Osteoblast (primary cell): ENCODE measurements around the gene BTRC. TPM values are rescaled to one million over a fixed set of nuclear protein-coding genes. Genes with fewer than 3 reads are reported as not detected.

ENCODE experiments used
- DNase-seq: peaks from one replicate; pipeline ENCODE4 v3.0.0; 2011; ENCODE audit warnings: low spot score, mixed read lengths; ENCODE audit not compliant: insufficient read length; ENCODE audit errors: missing footprints
- H2AFZ ChIP-seq: 2 replicates; pipeline ENCODE4 v1.6.0; 2011; ENCODE audit warnings: mild to moderate bottlenecking, low read length
- H3K27ac ChIP-seq: 2 replicates; pipeline ENCODE4 v1.5.1; 2011; ENCODE audit warnings: mild to moderate bottlenecking, low read depth, low read length, moderate library complexity
- H3K27me3 ChIP-seq: 2 replicates; pipeline ENCODE4 v1.6.0; 2012; ENCODE audit warnings: mild to moderate bottlenecking, control low read depth, inconsistent platforms, low read length, moderate library complexity; ENCODE audit not compliant: insufficient read depth
- H3K36me3 ChIP-seq: 2 replicates; pipeline ENCODE4 v1.5.1; 2011; ENCODE audit warnings: mild to moderate bottlenecking, low read length, control low read depth, moderate library complexity; ENCODE audit not compliant: insufficient read depth
- H3K4me1 ChIP-seq: 2 replicates; pipeline ENCODE4 v1.5.1; 2011; ENCODE audit warnings: mild to moderate bottlenecking, low read length, control low read depth, moderate library complexity; ENCODE audit not compliant: insufficient read depth
- H3K4me2 ChIP-seq: 2 replicates; pipeline ENCODE4 v1.6.0; 2011; ENCODE audit warnings: mild to moderate bottlenecking, low read length; ENCODE audit not compliant: insufficient read depth
- H3K4me3 ChIP-seq: fragments of 200-600 bp; sonication (generic); 3 replicates; pipeline ENCODE4 v1.5.1; 2012; ENCODE audit warnings: mild to moderate bottlenecking, low read length, inconsistent platforms; ENCODE audit not compliant: insufficient read depth
- H3K79me2 ChIP-seq: 2 replicates; pipeline ENCODE4 v1.6.0; 2012; ENCODE audit warnings: mild to moderate bottlenecking, low read length, control low read depth, inconsistent platforms; ENCODE audit not compliant: insufficient read depth
- H3K9me3 ChIP-seq: 2 replicates; pipeline ENCODE4 v1.5.1; 2011; ENCODE audit warnings: low read depth, low read length, control low read depth
- H4K20me1 ChIP-seq: 2 replicates; pipeline ENCODE4 v1.6.0; 2012; ENCODE audit warnings: mild to moderate bottlenecking, low read length, control low read depth; ENCODE audit not compliant: insufficient read depth
- total RNA-seq: library from RNA; depleted of rRNA; stranded (reverse); fragments of >200 nt; gene quantifications from 2 replicates; pipeline ENCODE4 v1.2.3, GENCODE V29; 2012
- TF ChIP-seq, protein P1 (sequence below): IDR thresholded peaks from 2 replicates; pipeline ENCODE4 v1.5.1; 2011; ENCODE audit warnings: mild to moderate bottlenecking, low read depth, low read length, moderate library complexity; ENCODE audit errors: extremely low read depth

BTRC gene
- total RNA-seq, 1 donor = 11.2 TPM

DNA sequence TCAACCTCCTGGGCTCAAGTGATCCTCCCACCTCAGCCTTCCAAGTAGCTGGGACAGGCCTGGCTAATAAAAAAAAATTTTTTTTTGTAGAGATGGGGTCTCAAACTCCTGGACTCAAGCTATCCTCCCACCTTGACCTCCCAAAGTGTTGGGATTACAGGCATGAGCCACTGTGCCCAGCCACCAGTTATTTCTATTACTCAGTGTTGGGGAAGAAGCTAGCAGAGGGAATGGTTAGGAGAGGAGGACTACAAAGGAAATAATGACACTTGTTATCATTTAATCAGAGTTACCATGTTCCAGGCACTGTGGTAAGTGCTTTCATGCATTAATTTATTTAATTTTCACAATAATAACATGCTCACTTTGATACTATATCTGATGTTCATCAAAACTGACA, 17.6 kb upstream of the BTRC start:
- Histone ChIP-seq H3K4me1 (no peaks in the 10 kb centered on the region), H3K36me3 (no peaks in the 10 kb centered on the region), H3K9me3 (no peaks in the 10 kb centered on the region), H3K27me3 (peaks cover 20% of the 10 kb centered on the region), H3K4me2 (no peak overlapping the region), H3K79me2 (no peaks in the 10 kb centered on the region), H3K27ac (no peak overlapping the region), H2AFZ (no peak overlapping the region), H4K20me1 (no peaks in the 10 kb centered on the region), H3K4me3 (no peak overlapping the region)
- TF ChIP-seq, protein P1, sequence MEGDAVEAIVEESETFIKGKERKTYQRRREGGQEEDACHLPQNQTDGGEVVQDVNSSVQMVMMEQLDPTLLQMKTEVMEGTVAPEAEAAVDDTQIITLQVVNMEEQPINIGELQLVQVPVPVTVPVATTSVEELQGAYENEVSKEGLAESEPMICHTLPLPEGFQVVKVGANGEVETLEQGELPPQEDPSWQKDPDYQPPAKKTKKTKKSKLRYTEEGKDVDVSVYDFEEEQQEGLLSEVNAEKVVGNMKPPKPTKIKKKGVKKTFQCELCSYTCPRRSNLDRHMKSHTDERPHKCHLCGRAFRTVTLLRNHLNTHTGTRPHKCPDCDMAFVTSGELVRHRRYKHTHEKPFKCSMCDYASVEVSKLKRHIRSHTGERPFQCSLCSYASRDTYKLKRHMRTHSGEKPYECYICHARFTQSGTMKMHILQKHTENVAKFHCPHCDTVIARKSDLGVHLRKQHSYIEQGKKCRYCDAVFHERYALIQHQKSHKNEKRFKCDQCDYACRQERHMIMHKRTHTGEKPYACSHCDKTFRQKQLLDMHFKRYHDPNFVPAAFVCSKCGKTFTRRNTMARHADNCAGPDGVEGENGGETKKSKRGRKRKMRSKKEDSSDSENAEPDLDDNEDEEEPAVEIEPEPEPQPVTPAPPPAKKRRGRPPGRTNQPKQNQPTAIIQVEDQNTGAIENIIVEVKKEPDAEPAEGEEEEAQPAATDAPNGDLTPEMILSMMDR = no peak
- no peak for DNase-seq

DNA sequence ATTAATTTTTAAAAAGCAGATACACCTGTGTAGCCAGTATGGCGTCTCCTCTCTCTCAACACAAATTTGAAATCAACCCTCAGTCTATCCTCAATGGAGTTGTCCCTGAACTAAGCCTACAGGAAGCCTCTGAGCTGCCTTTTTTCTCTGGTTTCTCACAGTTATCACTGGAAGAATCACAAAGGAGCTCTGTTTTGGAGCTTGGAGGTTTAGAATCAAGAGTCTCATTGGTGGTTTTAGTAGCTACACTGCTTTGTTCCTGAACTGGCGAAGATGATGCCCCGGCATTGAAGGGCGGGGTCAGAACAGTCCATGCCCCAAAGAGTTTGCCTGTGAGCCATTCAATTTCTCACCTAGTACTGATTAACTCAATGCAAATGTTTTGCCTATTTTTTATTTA, 16.1 kb upstream of the BTRC start:
- Histone ChIP-seq H3K9me3 (no peaks in the 10 kb centered on the region), H3K36me3 (no peaks in the 10 kb centered on the region), H3K79me2 (no peaks in the 10 kb centered on the region), H3K4me1 (no peaks in the 10 kb centered on the region), H2AFZ (no peak overlapping the region), H4K20me1 (no peaks in the 10 kb centered on the region), H3K4me2 (no peak overlapping the region), H3K4me3 (no peak overlapping the region), H3K27me3 (peaks cover 11% of the 10 kb centered on the region), H3K27ac (no peak overlapping the region)
- TF ChIP-seq, protein P1 = no peak
- no peak for DNase-seq

DNA sequence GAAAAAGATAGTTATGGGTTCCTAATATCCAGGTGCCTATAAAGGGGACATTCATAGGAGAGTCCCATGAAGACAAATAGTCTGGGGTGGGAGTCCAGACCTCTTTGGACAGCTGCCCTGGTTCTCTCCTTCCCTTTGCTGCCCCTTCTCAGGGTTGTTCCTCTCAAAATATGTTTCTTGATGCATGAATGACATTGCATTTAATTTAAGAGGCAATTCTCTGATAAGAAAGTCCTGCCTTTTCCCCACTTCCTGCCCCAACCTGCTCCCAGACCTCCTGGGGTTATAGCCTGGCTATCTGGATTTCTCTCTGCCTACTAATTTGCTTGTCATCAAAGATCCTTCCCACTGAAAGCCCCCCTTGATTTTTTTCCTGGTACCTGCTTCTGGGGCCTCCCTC, 12.5 kb upstream of the BTRC start:
- Histone ChIP-seq H2AFZ (no peak overlapping the region), H3K4me3 (no peak overlapping the region), H3K4me1 (no peaks in the 10 kb centered on the region), H3K27me3 (peaks cover 5% of the 10 kb centered on the region), H3K27ac (no peak overlapping the region), H3K4me2 (no peak overlapping the region), H4K20me1 (no peaks in the 10 kb centered on the region), H3K79me2 (no peaks in the 10 kb centered on the region), H3K9me3 (no peaks in the 10 kb centered on the region), H3K36me3 (no peaks in the 10 kb centered on the region)
- TF ChIP-seq, protein P1 = no peak
- no peak for DNase-seq

DNA sequence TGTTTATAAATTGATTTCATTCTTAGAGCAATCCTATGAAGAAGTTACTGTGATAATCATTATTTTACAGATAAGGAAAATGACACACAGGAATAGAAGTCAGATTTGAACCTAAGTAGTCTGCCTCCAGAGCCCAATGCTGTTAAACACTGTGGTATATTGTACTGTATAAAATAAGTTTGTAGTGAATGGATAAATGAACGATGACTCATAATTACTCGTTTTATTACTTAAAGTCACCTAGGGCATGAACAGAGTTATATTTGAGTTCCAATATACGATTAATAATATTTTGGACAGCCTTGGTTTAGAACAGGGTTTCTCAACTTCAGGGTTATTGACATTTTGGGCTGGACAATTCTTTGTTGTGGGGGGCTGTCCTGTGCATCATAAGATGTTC, 7.8 kb upstream of the BTRC start:
- H3K27me3 ChIP-seq = peaks cover 20% of the 10 kb centered on the region
- no peaks in the 10 kb centered on the region for H3K4me1 ChIP-seq
- no peak for DNase-seq
- no peak overlapping the region for H3K4me3 ChIP-seq
- no peak overlapping the region for H2AFZ ChIP-seq
- no peaks in the 10 kb centered on the region for H3K36me3 ChIP-seq
- no peaks in the 10 kb centered on the region for H4K20me1 ChIP-seq
- H3K4me2 ChIP-seq = no peak overlapping the region
- TF ChIP-seq, protein P1 = no peak
- H3K79me2 ChIP-seq = no peaks in the 10 kb centered on the region
- H3K9me3 ChIP-seq = no peaks in the 10 kb centered on the region
- H3K27ac ChIP-seq = no peak overlapping the region
